K562 (cell line): Measurements from ENCODE around the gene ZNF138. TPM values are rescaled to one million over a fixed set of nuclear protein-coding genes. Genes with fewer than 3 reads are reported as not detected.

Source experiments
- ATAC-seq: fragments of 200-7000 bp; cut with Tn5 transposase; 3 replicates; pipeline ENCODE4 v1.9.1; 2020; ENCODE audit warnings: moderate library complexity
- BruUV-seq: library from RNA; stranded (reverse); fragments of 400-500 nt; replicated peaks from 2 replicates; lab custom pipeline; 2021; lab: Mats Ljungman, UMichigan
- CTCF ChIA-PET: fragments of 300-600 bp; formaldehyde crosslinking; extraction: SDS; loops from one replicate; lab custom pipeline; 2021; ENCODE audit warnings: low intra/inter-chr PET ratio; lab: Yijun Ruan, JAX
- POLR2A ChIA-PET: fragments of 300-600, 350-650 bp; sonication (Branson Sonifier 250); formaldehyde crosslinking; extraction: SDS; loops from one replicate; lab custom pipeline; 2021; ENCODE audit warnings: antibody characterized with exemption, inconsistent platforms; lab: Yijun Ruan, JAX
- DNase-seq, 4 experiments: peaks; one replicate each; pipeline versions ENCODE4 v3.0.0 to v3.0.0-alpha.2; 2011 to 2018; ENCODE audit warnings: low spot score in 3 of 4, mixed read lengths in 3 of 4; ENCODE audit errors: extremely low read depth in 1 of 4
- FAIRE-seq: peaks from 2 replicates; lab custom pipeline; 2011; peaks lifted over from hg19 to GRCh38; lab: Jason Lieb, UNC
- H2AFZ ChIP-seq: 2 replicates; pipeline ENCODE4 v1.6.0; 2011; ENCODE audit warnings: low read depth, low read length, control low read depth, inconsistent platforms
- H3K27ac ChIP-seq: fragments of 200-600 bp; 3 replicates; pipeline ENCODE4 v1.8.0; 2011; ENCODE audit warnings: low read depth, mild to moderate bottlenecking, control low read depth, inconsistent platforms, low read length, moderate library complexity, mixed read lengths; ENCODE audit errors: extremely low read depth
- H3K27me3 ChIP-seq, 2 experiments: fragments of 300-600 bp in 1 of 2; 2 replicates in 1 of 2; 3 replicates in 1 of 2; pipeline versions ENCODE4 v1.6.0 to v1.8.0; 2011; ENCODE audit warnings: inconsistent platforms in 2 of 2, low read length in 2 of 2, mild to moderate bottlenecking in 1 of 2, mixed read lengths in 1 of 2, moderate library complexity in 1 of 2; ENCODE audit not compliant: control insufficient read depth in 2 of 2, insufficient read depth in 2 of 2
- H3K36me3 ChIP-seq: fragments of 300-600 bp; 3 replicates; pipeline ENCODE4 v1.8.0; 2011; ENCODE audit warnings: mild to moderate bottlenecking, low read length, inconsistent platforms; ENCODE audit not compliant: control insufficient read depth, insufficient read depth
- H3K4me1 ChIP-seq, 2 experiments: fragments of 200-600 bp in 1 of 2; replicated peaks in 1 of 2; 2 replicates in 1 of 2; 3 replicates in 1 of 2; pipeline versions ENCODE4 v1.5.1 to v1.8.0; 2011; ENCODE audit warnings: inconsistent platforms in 2 of 2, low read length in 2 of 2, mild to moderate bottlenecking in 1 of 2, mixed read lengths in 1 of 2, moderate library complexity in 1 of 2; ENCODE audit not compliant: control insufficient read depth in 2 of 2, insufficient read depth in 2 of 2
- H3K4me2 ChIP-seq: 2 replicates; pipeline ENCODE4 v1.6.1; 2011; ENCODE audit warnings: low read length, control low read depth, inconsistent platforms, mixed read lengths; ENCODE audit not compliant: insufficient read depth
- H3K4me3 ChIP-seq: fragments of 200-600 bp; sonication (generic), shearing (Covaris generic); 2 replicates; pipeline ENCODE4 v1.5.1; 2016; ENCODE audit warnings: control low read depth, inconsistent platforms
- H3K79me2 ChIP-seq: fragments of 200-600 bp; 3 replicates; pipeline ENCODE4 v1.8.0; 2011; ENCODE audit warnings: low read length, inconsistent platforms; ENCODE audit not compliant: control insufficient read depth, insufficient read depth
- H3K9ac ChIP-seq, 2 experiments: 2 replicates each; pipeline versions ENCODE4 v1.6.0 to v1.6.1; 2011; ENCODE audit warnings: low read depth in 2 of 2, low read length in 2 of 2, control low read depth in 1 of 2, inconsistent platforms in 1 of 2, mild to moderate bottlenecking in 1 of 2, mixed read lengths in 1 of 2; ENCODE audit not compliant: insufficient read depth in 1 of 2
- H3K9me1 ChIP-seq: one replicate; pipeline ENCODE4 v1.6.0; 2011; ENCODE audit warnings: inconsistent platforms, mild to moderate bottlenecking, low read length, moderate library complexity; ENCODE audit not compliant: control insufficient read depth, insufficient read depth
- H3K9me3 ChIP-seq: replicated peaks from 2 replicates; pipeline ENCODE4 v1.5.1; 2011; ENCODE audit warnings: low read depth, low read length, inconsistent platforms; ENCODE audit not compliant: control insufficient read depth, insufficient read depth
- H4K20me1 ChIP-seq: replicated peaks from 2 replicates; pipeline ENCODE4 v1.6.1; 2011; ENCODE audit warnings: low read length, inconsistent platforms, mixed read lengths; ENCODE audit not compliant: control insufficient read depth, insufficient read depth
- ATF7 ChIP-seq: fragments of 450-650 bp; IDR thresholded peaks from 2 replicates; pipeline ENCODE4 v1.7.1; 2014; ENCODE audit warnings: mild to moderate bottlenecking, moderate library complexity
- CBX1 ChIP-seq: sonication (generic); IDR thresholded peaks from 2 replicates; pipeline ENCODE4 v1.6.1; 2016; ENCODE audit warnings: antibody characterized with exemption, low read depth, mild to moderate bottlenecking
- CTBP1 ChIP-seq: fragments of 450-650 bp; IDR thresholded peaks from 2 replicates; pipeline ENCODE4 v1.6.1; 2016; ENCODE audit warnings: borderline replicate concordance
- ESRRB ChIP-seq: fragments of 250-450 bp; sonication (Bioruptor Pico); IDR thresholded peaks from 2 replicates; pipeline ENCODE4 v1.5.0; 2020; ENCODE audit warnings: mild to moderate bottlenecking, moderate library complexity, borderline replicate concordance
- FOXJ2 ChIP-seq: fragments of 200-800 bp; sonication (Bioruptor generic); IDR thresholded peaks from 2 replicates; pipeline ENCODE4 v1.6.1; 2016; ENCODE audit warnings: missing genetic modification characterization, missing compliant biosample characterization
- KLF16 ChIP-seq: IDR thresholded peaks from 2 replicates; pipeline ENCODE4 v1.6.1; 2016; ENCODE audit warnings: antibody characterized with exemption
- NFATC3 ChIP-seq: fragments of 450-650 bp; IDR thresholded peaks from 2 replicates; pipeline ENCODE4 v1.6.1; 2017; ENCODE audit warnings: mild to moderate bottlenecking
- NUFIP1 ChIP-seq: fragments of 450-650 bp; IDR thresholded peaks from 2 replicates; pipeline ENCODE4 v1.6.1; 2018; ENCODE audit not compliant: partially characterized antibody
- PRMT5 ChIP-seq: sonication (generic); formaldehyde crosslinking; IDR thresholded peaks from 2 replicates; pipeline ENCODE4 v1.5.0; 2020; ENCODE audit warnings: missing genetic modification reagents
- RNF2 ChIP-seq: sonication (generic); IDR thresholded peaks from 2 replicates; pipeline ENCODE4 v1.6.1; 2016
- SAFB2 ChIP-seq: fragments of 200-400 bp; formaldehyde crosslinking; IDR thresholded peaks from 2 replicates; pipeline ENCODE4 v1.6.1; 2018; ENCODE audit warnings: borderline replicate concordance, low read length, low read depth, moderate library complexity; ENCODE audit not compliant: severe bottlenecking
- SIX5 ChIP-seq, 2 experiments: IDR thresholded peaks; 2 replicates each; pipeline ENCODE4 v1.6.1; 2011; ENCODE audit warnings: low read length in 2 of 2, borderline replicate concordance in 1 of 2, low read depth in 1 of 2, mild to moderate bottlenecking in 1 of 2, moderate library complexity in 1 of 2; ENCODE audit not compliant: insufficient read depth in 1 of 2
- SMC3 ChIP-seq: conservative IDR thresholded peaks from 2 replicates; pipeline ENCODE4 v1.6.1; 2011; ENCODE audit warnings: low read depth, low read length, improper control_type of control experiment; ENCODE audit not compliant: insufficient read depth
- TOE1 ChIP-seq, 2 experiments: fragments of 450-650 bp in 1 of 2; sonication (generic) in 1 of 2; formaldehyde crosslinking in 1 of 2; IDR thresholded peaks; 2 replicates each; pipeline versions ENCODE4 v1.7.1 to v1.8.0; 2016 to 2022; ENCODE audit warnings: borderline replicate concordance in 2 of 2, mild to moderate bottlenecking in 2 of 2, antibody characterized with exemption in 1 of 2, inconsistent platforms in 1 of 2, low read depth in 1 of 2, missing genetic modification reagents in 1 of 2, moderate library complexity in 1 of 2
- ZNF3 ChIP-seq: fragments of 250-450 bp; sonication (Bioruptor Pico); IDR thresholded peaks from 2 replicates; pipeline ENCODE4 v1.5.0; 2021; ENCODE audit warnings: mild to moderate bottlenecking, moderate library complexity
- WGBS: fragments of 100-300 bp; shearing (Covaris generic); methylation state at CpG from one replicate; pipeline ENCODE4 v1.1.6; 2016; ENCODE audit warnings: low coverage, mixed read lengths; ENCODE audit not compliant: insufficient coverage; ENCODE audit errors: missing lambda C conversion rate; 5-methylcytosine and 5-hydroxymethylcytosine counted together
- in situ Hi-C: fragments of 300-500 bp; cut with MboI; formaldehyde crosslinking; loops from 4 replicates; pipeline ENCODE4 v1.15.0; 2018; ENCODE audit warnings: inconsistent platforms, mixed read lengths
- intact Hi-C: fragments of 100-400 bp; cut with micrococcal nuclease; formaldehyde crosslinking; loops from 2 replicates; pipeline ENCODE4 v1.14.2; 2022
- polyA plus RNA-seq, 8 experiments: library from polyadenylated mRNA; depleted of rRNA in 4 of 8; stranded (reverse) in 5 of 8; unstranded in 3 of 8; fragments of >200 nt; fragmentation: Nextera tagmentation in 2 of 8; fragmentation: Illumina TruSeq in 1 of 8; extraction: Ambion mirVana in 2 of 8; extraction: Trizol in 1 of 8; gene quantifications; 2 replicates each; pipeline versions ENCODE4 v1.2.1 to v1.2.3, GENCODE V29; 2011 to 2014; ENCODE audit warnings: inconsistent platforms in 1 of 8, missing spikeins in 1 of 8
- total RNA-seq, 7 experiments: library from RNA; depleted of rRNA in 6 of 7; stranded (reverse); fragments of >200 nt in 6 of 7; fragmentation: Illumina TruSeq in 2 of 7; extraction: Trizol in 2 of 7; gene quantifications; 2 replicates each; pipeline versions ENCODE4 v1.2.1 to v1.2.3, GENCODE V29; 2011 to 2021; ENCODE audit warnings: low replicate concordance in 1 of 7
- TF ChIP-seq, protein P1 (sequence below): fragments of 250-450 bp; sonication (Bioruptor Pico); IDR thresholded peaks from 2 replicates; pipeline ENCODE4 v1.4.0; 2020; ENCODE audit warnings: mild to moderate bottlenecking, moderate library complexity, borderline replicate concordance
- TF ChIP-seq, protein P2 (sequence below): fragments of 250-450 bp; sonication (Bioruptor Pico); IDR thresholded peaks from 2 replicates; pipeline ENCODE4 v1.8.0; 2022; ENCODE audit warnings: inconsistent platforms, mild to moderate bottlenecking, moderate library complexity, borderline replicate concordance

Gene ZNF138
- total and polyA plus RNA-seq, 9 of the 15 experiments (the other 6 are each of a cell fraction or from before 2014, with no cell fraction given), result 14.6 to 34.9 (median 22.6) TPM

DNA sequence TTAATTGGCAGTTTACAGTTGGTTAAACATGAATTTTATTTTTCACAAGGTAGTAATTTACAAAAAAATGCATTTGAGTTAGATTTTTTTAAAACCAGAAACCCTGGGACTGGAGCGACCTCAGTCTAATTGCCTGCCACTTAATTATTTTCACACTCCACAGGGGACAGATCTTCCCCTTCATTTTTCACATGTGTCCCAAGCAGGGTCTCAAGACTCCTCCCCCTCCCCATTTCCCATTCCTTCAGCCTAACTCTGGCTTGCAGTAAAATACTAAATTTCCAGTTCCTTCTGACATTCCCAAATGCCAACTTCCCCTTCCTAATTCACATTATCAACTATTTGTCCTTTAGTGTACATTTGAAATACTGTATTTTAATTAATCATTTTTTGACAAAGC is 948 bp downstream of the ZNF138 start:
- TSS peak; percentile 56 for BruUV-seq
- H3K79me2 ChIP-seq, result peaks cover 42% of the 10 kb centered on the region
- DNase-seq, result no peak
- no peaks in the 10 kb centered on the region for H3K9me1 ChIP-seq
- no peaks in the 10 kb centered on the region for H3K9me3 ChIP-seq
- H3K9ac ChIP-seq, result peak overlapping the region in 1 of 2 experiments; percentile 82
- H3K4me1 ChIP-seq, result peaks cover 10 to 17% of the 10 kb centered on the region in 2 experiments; a peak in 4 of 5 replicates
- peak overlapping the region; percentile 88; the same call in 2 of the 3 replicates for H3K27ac ChIP-seq
- H4K20me1 ChIP-seq, result no peaks in the 10 kb centered on the region
- no peak for FAIRE-seq
- H3K36me3 ChIP-seq, result peaks cover 27% of the 10 kb centered on the region; the same call in 2 of the 3 replicates
- intact Hi-C loops (loop anchor here (5.0 kb wide), 1 partner anchor 158 kb away; no protein-coding TSS in a partner anchor), in situ Hi-C loops (no loop called here)
- ChIA-PET POLR2A (interaction anchor here (1.7 kb wide), 1 partner anchor 10 kb away, joined by 7 read pairs; no protein-coding TSS in a partner anchor), CTCF (no interaction called here)
- H3K4me2 ChIP-seq, result peak overlapping the region; percentile 91
- TF ChIP-seq PRMT5 (CRISPR knock-in tag) (no peak), NFATC3 (no peak), SAFB2 (no peak), TOE1 (IDR thresholded peaks at IDR 0.05; ENCODE audit: borderline replicate concordance) (no peak), TOE1 (CRISPR knock-in tag; IDR thresholded peaks at IDR 0.05; ENCODE audit: borderline replicate concordance, low read depth) (no peak), SIX5 (IDR thresholded peaks at IDR 0.05; ENCODE audit: borderline replicate concordance in 1 of 2, insufficient read depth in 1 of 2, low read depth in 1 of 2, low read length in 2 of 2) (no peak), RNF2 (no peak), NUFIP1 (no peak), ZNF3 (CRISPR knock-in tag) (no peak), CTBP1 (no peak), CBX1 (no peak), ATF7 (no peak), FOXJ2 (no peak), SMC3 (no peak), KLF16 (no peak), ESRRB (no peak)
- TF ChIP-seq, protein P1, sequence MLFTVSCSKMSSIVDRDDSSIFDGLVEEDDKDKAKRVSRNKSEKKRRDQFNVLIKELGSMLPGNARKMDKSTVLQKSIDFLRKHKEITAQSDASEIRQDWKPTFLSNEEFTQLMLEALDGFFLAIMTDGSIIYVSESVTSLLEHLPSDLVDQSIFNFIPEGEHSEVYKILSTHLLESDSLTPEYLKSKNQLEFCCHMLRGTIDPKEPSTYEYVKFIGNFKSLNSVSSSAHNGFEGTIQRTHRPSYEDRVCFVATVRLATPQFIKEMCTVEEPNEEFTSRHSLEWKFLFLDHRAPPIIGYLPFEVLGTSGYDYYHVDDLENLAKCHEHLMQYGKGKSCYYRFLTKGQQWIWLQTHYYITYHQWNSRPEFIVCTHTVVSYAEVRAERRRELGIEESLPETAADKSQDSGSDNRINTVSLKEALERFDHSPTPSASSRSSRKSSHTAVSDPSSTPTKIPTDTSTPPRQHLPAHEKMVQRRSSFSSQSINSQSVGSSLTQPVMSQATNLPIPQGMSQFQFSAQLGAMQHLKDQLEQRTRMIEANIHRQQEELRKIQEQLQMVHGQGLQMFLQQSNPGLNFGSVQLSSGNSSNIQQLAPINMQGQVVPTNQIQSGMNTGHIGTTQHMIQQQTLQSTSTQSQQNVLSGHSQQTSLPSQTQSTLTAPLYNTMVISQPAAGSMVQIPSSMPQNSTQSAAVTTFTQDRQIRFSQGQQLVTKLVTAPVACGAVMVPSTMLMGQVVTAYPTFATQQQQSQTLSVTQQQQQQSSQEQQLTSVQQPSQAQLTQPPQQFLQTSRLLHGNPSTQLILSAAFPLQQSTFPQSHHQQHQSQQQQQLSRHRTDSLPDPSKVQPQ (CRISPR knock-in tag), result no peak
- TF ChIP-seq, protein P2, sequence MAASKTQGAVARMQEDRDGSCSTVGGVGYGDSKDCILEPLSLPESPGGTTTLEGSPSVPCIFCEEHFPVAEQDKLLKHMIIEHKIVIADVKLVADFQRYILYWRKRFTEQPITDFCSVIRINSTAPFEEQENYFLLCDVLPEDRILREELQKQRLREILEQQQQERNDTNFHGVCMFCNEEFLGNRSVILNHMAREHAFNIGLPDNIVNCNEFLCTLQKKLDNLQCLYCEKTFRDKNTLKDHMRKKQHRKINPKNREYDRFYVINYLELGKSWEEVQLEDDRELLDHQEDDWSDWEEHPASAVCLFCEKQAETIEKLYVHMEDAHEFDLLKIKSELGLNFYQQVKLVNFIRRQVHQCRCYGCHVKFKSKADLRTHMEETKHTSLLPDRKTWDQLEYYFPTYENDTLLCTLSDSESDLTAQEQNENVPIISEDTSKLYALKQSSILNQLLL, result no peak
- WGBS, result 7% methylated on average over 1 of the region's 1 CpG
- H3K27me3 ChIP-seq, result no peaks in the 10 kb centered on the region
- H3K4me3 ChIP-seq, result peak overlapping the region; percentile 77
- H2AFZ ChIP-seq, result peak overlapping the region; percentile 95; the same call in 1 of the 2 replicates
- ATAC-seq, result no peak
